Activated naive CD4-positive, alpha-beta T cell treated with anti-CD3 and anti-CD28 coated beads, Interleukin-2, amount 10 ng/mL, durations not matched to agents 7 days and 5 days (primary cell): ENCODE data around the gene FYB2.

ENCODE experiments used
- CTCF ChIA-PET: fragments of 350-600 bp; sonication (Branson Sonifier 250); formaldehyde crosslinking; loops from one replicate; lab custom pipeline; 2021; ENCODE audit warnings: antibody characterized with exemption; lab: Charles Lee
- DNase-seq: peaks from one replicate; pipeline ENCODE4 v3.0.0-alpha.2; 2020
- H3K27ac Mint-ChIP-seq: one replicate; pipeline ENCODE4 v1.8.0; 2021; ENCODE audit warnings: mild to moderate bottlenecking, moderate library complexity, mixed read lengths
- H3K27me3 Mint-ChIP-seq: one replicate; pipeline ENCODE4 v1.8.0; 2021; ENCODE audit warnings: mild to moderate bottlenecking, mixed read lengths
- H3K36me3 Mint-ChIP-seq: one replicate; pipeline ENCODE4 v1.8.0; 2021; ENCODE audit warnings: mixed read lengths
- H3K4me1 Mint-ChIP-seq: one replicate; pipeline ENCODE4 v1.8.0; 2021; ENCODE audit warnings: mixed read lengths
- H3K4me3 Mint-ChIP-seq: one replicate; pipeline ENCODE4 v1.8.0; 2021; ENCODE audit warnings: mild to moderate bottlenecking, moderate library complexity, mixed read lengths
- H3K9me3 Mint-ChIP-seq: one replicate; pipeline ENCODE4 v1.8.0; 2021; ENCODE audit warnings: mixed read lengths

FYB2 gene

DNA sequence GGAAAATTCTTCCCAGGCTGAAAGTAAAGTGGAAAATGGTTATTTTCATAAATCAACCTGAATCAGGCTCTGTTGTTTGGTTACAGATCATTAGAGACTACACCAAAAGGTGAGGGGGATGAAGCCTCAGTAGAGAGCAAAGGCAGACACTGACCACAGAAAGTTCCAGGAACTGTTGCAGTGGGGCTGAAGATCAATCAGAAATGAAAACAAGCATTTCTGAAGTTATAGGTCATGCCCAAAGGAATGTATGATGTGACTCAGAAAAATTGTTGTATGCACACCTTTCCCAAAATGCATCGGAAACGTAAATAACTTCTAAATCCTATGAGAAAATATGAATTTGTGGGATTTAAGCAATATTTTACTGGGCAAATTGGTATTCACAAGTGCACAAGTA lies 63.3 kb downstream of the FYB2 start:
- CTCF ChIA-PET, result no interaction called here
- no peaks in the 10 kb centered on the region for H3K9me3 Mint-ChIP-seq
- peaks cover 5% of the 10 kb centered on the region for H3K27me3 Mint-ChIP-seq
- no peak overlapping the region for H3K27ac Mint-ChIP-seq
- no peak overlapping the region for H3K4me3 Mint-ChIP-seq
- H3K36me3 Mint-ChIP-seq, result no peaks in the 10 kb centered on the region
- H3K4me1 Mint-ChIP-seq, result no peaks in the 10 kb centered on the region
- DNase-seq, result no peak

DNA sequence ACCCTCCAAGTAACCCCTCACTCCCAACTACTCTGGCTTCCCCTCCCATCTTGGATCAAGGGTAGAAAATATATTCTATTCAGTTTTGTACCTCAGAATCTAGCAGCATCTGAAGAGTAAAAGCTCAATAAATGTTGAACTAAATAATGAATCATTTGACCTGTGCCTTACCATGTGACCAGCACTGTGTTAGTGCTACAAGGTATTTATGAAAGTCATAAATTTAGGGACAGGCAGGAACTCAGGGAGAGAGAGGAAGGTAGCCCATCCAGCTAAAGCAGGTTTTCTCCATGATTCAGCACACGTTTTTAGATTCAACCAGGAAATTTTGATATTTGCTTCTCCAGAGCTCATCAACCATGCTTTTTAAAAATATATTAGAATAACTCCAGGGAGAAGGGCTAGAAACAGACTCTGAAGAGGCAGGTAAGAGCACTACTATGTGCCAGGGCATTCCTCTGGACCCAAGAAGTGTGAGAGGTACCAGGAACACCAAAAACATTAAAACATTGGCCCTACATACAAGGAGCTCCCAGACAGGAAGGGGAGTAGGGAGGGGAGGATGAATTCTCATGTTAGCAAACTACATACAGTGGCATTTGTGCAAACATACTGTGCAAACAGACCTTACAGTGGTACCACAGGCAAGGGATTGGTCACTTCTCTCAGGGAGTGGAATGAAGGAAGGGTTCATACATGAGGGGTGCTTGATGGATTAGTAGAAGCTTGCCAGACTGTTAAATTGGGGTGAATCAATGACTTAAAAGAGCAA lies 64.3 kb downstream of the FYB2 start:
- H3K4me1 Mint-ChIP-seq, result no peaks in the 10 kb centered on the region
- no peaks in the 10 kb centered on the region for H3K9me3 Mint-ChIP-seq
- CTCF ChIA-PET, result no interaction called here
- H3K27ac Mint-ChIP-seq, result no peak overlapping the region
- peaks cover 5% of the 10 kb centered on the region for H3K27me3 Mint-ChIP-seq
- H3K4me3 Mint-ChIP-seq, result no peak overlapping the region
- no peak for DNase-seq
- no peaks in the 10 kb centered on the region for H3K36me3 Mint-ChIP-seq

DNA sequence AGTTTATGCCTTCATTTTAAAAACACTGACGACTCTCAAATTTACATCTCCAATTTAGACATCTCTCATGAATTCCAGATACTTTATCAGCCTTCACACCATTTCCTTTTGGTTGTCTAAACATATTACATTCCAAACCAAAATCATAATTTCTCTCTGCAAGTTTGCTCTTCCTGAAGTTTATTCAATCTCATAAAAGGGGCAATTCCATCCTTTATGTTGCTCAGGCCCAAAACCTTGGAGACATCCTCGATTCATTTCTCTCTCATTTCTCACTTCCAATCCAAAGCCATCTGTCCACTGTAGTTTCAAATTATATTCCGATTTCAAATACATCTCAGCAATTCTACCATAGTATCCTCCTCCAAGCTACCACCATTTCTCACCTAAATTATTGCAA lies 74.0 kb downstream of the FYB2 start:
- H3K36me3 Mint-ChIP-seq, result no peaks in the 10 kb centered on the region
- H3K27ac Mint-ChIP-seq, result no peak overlapping the region
- H3K4me3 Mint-ChIP-seq, result no peak overlapping the region
- H3K4me1 Mint-ChIP-seq, result no peaks in the 10 kb centered on the region
- H3K9me3 Mint-ChIP-seq, result no peaks in the 10 kb centered on the region
- DNase-seq, result no peak
- CTCF ChIA-PET, result no interaction called here
- H3K27me3 Mint-ChIP-seq, result no peaks in the 10 kb centered on the region

DNA sequence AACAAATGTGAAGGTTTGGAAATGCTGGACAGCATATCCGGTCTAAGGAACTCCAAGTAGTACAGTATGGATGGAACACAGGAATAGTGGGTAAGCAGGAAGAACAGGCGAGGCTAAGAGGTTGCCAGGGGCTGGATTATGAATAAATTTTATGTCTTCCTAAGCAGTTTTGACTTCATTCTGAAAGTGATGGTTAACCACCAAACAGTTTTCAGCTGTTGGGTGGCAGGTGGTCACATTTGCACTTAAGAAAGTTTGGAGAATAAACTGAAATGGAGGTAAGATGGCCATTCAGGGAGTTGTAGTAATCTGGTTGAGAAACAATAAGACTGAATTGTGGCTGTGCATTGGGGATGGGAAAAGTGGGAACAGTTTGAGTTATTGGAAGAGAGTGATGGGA lies 90.2 kb downstream of the FYB2 start:
- Mint-ChIP-seq H3K27ac (no peak overlapping the region), H3K9me3 (no peaks in the 10 kb centered on the region), H3K27me3 (no peaks in the 10 kb centered on the region)

DNA sequence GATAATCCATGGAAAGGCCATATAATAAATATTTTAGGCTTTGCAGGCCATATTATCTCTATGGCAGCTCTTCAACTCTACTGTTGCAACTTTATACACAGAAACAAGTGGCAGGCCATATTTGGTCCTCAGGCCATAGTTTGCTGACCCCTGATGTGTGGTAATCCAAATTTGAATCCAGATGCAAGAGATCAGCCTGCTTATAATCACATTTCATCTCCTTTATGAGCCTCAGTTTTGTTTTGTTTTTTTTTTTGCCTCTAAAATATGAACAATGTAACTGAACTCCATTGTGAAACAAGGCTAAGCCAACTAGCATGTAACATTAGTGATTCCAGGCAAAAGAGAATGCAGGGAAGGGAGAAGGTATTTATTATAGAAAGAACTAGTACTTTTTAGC lies 92.5 kb downstream of the FYB2 start:
- H3K4me1 Mint-ChIP-seq, result no peaks in the 10 kb centered on the region
- H3K27me3 Mint-ChIP-seq, result no peaks in the 10 kb centered on the region
- CTCF ChIA-PET, result no interaction called here
- no peak overlapping the region for H3K4me3 Mint-ChIP-seq
- no peak for DNase-seq
- no peak overlapping the region for H3K27ac Mint-ChIP-seq
- no peaks in the 10 kb centered on the region for H3K36me3 Mint-ChIP-seq
- no peaks in the 10 kb centered on the region for H3K9me3 Mint-ChIP-seq

More for the DNA sequence above, 90.2 kb downstream of the FYB2 start:
- Mint-ChIP-seq H3K4me3 (no peak overlapping the region), H3K4me1 (no peaks in the 10 kb centered on the region), H3K36me3 (no peaks in the 10 kb centered on the region)
- no peak for DNase-seq
- CTCF ChIA-PET, result no interaction called here

DNA sequence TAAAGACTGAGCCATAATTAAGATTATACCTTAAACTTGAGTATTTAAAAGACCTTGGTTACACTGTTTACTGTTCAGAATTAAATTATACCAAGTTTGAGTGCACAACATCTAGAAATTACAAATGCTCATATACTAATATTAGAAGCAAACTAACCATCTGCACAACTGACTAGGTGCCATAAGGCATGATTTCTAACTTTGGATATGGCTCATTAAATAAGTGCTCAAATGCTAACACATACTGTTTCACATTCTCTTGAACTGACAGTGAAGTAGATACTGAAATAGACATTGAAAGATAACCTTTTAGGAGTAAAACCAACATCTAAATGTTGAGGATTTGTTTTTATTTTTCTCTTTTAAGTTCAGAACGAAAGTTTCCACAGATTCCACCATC lies 100.0 kb downstream of the FYB2 start:
- no peak overlapping the region for H3K27ac Mint-ChIP-seq
- no peaks in the 10 kb centered on the region for H3K4me1 Mint-ChIP-seq
- DNase-seq, result no peak
- H3K4me3 Mint-ChIP-seq, result no peak overlapping the region
- no peaks in the 10 kb centered on the region for H3K27me3 Mint-ChIP-seq
- CTCF ChIA-PET, result no interaction called here
- no peaks in the 10 kb centered on the region for H3K36me3 Mint-ChIP-seq
- no peaks in the 10 kb centered on the region for H3K9me3 Mint-ChIP-seq

DNA sequence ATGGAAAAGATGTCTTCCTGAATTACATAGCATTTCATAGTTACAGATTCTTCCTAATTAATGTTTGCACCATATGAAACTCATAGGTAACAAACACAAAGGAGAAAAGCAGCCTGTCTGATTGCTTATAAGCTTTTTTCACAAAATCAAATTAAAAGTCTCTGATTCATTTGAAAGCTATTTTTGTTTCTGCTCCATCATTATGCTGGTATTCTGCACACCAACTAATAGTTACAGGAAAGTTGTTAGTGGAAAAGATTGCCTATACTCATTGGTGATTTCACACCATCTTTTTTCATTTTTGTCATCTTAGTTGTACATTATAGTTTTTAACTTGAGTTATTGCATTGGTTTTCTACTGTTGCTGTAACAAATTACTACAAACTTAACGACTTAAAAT lies 104.0 kb downstream of the FYB2 start:
- no peaks in the 10 kb centered on the region for H3K9me3 Mint-ChIP-seq
- no peak overlapping the region for H3K4me3 Mint-ChIP-seq
- CTCF ChIA-PET, result no interaction called here
- H3K4me1 Mint-ChIP-seq, result no peaks in the 10 kb centered on the region
- DNase-seq, result no peak
- no peaks in the 10 kb centered on the region for H3K36me3 Mint-ChIP-seq
- no peak overlapping the region for H3K27ac Mint-ChIP-seq
- H3K27me3 Mint-ChIP-seq, result no peaks in the 10 kb centered on the region

DNA sequence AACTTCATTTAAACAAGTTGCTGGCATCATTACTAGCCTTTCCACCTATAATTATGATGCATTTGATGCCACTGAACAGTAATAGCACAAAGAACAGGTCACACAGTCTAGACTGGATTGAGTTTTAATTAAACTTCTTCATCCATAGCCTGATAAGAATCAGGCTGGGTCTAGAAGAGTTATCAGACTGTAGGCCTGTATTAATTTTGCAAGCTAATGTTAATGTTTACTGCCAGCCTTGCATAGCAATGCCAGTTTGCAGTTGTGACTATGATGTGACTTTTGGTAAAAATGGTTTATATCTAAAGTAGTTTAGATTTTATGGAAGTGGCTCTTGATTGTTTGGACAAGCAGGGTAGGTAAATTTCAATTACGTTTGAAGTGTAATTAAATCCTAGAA lies 106.1 kb downstream of the FYB2 start:
- H3K27ac Mint-ChIP-seq, result no peak overlapping the region
- H3K27me3 Mint-ChIP-seq, result no peaks in the 10 kb centered on the region
- CTCF ChIA-PET, result no interaction called here

DNA sequence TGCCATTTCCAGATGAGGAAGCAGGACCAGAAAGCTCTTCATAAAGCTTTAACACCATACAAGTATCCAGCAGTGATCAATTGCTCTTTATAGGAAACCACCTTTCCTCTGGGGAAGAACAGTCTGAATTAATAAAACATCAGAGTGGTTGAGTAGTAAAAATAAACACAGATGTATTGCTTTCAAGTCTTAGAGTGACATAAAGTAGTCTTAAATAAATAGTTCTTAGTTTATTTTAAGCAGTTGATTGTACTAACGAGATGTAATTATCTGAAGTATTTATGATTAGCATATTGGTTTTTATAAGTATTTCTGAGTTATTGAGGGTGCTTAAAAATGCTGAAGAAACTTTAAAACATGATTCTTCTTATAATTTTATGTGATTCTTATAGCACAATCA lies 107.1 kb downstream of the FYB2 start:
- no peak for DNase-seq
- Mint-ChIP-seq H3K4me3 (no peak overlapping the region), H3K9me3 (no peaks in the 10 kb centered on the region), H3K27me3 (no peaks in the 10 kb centered on the region), H3K36me3 (no peaks in the 10 kb centered on the region), H3K4me1 (no peaks in the 10 kb centered on the region), H3K27ac (no peak overlapping the region)
- CTCF ChIA-PET, result no interaction called here

More for the DNA sequence above, 106.1 kb downstream of the FYB2 start:
- Mint-ChIP-seq H3K4me1 (no peaks in the 10 kb centered on the region), H3K9me3 (no peaks in the 10 kb centered on the region), H3K4me3 (no peak overlapping the region), H3K36me3 (no peaks in the 10 kb centered on the region)
- DNase-seq, result no peak

DNA sequence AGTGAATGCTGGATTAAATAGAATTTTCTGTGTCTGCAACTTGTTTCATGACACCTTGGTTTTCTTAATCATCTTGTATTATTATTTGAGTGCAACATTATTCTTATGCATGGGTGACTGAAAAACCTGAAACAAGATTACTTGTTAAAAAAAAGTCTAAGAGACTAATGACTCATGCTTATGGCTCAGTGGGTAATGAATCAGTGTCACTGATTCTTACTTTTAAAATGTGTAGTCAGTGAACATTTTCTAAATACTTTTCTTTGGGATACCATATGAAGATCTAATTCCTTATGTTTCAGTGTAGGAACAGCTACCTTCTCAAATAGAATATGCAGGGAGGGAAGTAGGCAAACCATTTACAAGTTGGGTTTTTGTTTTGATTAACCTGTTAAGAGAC lies 108.6 kb downstream of the FYB2 start:
- CTCF ChIA-PET, result no interaction called here
- no peaks in the 10 kb centered on the region for H3K4me1 Mint-ChIP-seq
- H3K36me3 Mint-ChIP-seq, result no peaks in the 10 kb centered on the region
- H3K9me3 Mint-ChIP-seq, result no peaks in the 10 kb centered on the region
- no peaks in the 10 kb centered on the region for H3K27me3 Mint-ChIP-seq
- no peak overlapping the region for H3K27ac Mint-ChIP-seq
- DNase-seq, result no peak
- H3K4me3 Mint-ChIP-seq, result no peak overlapping the region

DNA sequence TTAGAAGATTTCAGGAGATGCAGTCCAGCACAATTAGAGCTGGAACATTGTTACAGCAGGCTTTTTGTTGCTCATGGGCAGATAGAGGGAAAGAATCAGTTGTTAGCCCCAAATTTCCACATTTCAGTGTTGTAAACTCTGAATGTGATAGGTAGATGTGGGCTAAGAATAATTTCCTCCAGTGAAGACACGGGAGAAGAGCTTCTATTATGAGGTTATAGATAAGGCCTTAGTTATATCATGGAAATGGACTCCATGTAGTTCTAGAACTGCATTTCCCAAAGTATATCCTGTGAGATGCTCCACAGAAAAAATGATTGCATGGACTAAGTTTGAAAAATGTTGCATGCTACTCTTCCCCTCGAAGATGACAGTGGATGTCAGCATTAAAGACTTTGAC lies 109.2 kb downstream of the FYB2 start:
- no peak for DNase-seq
- Mint-ChIP-seq H3K36me3 (no peaks in the 10 kb centered on the region), H3K27me3 (no peaks in the 10 kb centered on the region), H3K27ac (no peak overlapping the region), H3K4me3 (no peak overlapping the region), H3K9me3 (no peaks in the 10 kb centered on the region), H3K4me1 (no peaks in the 10 kb centered on the region)
- CTCF ChIA-PET, result interaction anchor here (0.7 to 2.0 kb wide), 3 partner anchors 8 to 1425 kb away, joined by 3 to 6 read pairs (median 3); no protein-coding TSS in a partner anchor

DNA sequence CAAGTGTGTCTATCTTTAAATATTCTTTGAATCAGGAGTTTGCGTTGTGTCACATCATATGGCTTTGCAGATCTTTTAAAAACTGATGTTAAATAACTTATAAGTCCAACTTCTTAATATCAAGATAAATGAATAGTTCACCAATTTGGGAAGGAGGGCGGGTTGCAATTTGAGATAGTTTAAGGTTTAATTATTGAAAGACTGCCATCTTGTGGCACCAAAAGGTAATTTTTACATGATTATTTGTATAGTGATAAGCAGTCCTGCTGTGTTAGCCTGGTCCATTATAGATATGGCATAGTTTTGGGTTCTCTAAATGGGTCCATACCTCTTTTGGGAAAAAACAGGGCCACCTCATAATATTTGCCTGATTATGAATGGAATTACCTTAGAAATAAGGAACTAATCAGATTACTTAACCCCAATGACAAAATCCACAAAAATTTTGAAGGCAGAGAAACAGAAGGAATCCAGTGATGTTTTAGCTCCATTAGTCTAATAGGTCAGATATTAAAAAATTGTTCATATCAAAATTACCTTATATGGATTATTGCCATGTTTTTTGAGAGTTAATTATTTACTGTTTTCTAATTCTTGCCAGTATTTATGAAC lies 109.8 kb downstream of the FYB2 start:
- CTCF ChIA-PET, result interaction anchor here (0.7 to 2.0 kb wide), 3 partner anchors 9 to 1425 kb away, joined by 3 to 6 read pairs (median 3); no protein-coding TSS in a partner anchor
- no peak overlapping the region for H3K4me3 Mint-ChIP-seq
- H3K36me3 Mint-ChIP-seq, result no peaks in the 10 kb centered on the region
- no peaks in the 10 kb centered on the region for H3K4me1 Mint-ChIP-seq
- H3K27ac Mint-ChIP-seq, result no peak overlapping the region
- H3K27me3 Mint-ChIP-seq, result no peaks in the 10 kb centered on the region
- no peaks in the 10 kb centered on the region for H3K9me3 Mint-ChIP-seq
- no peak for DNase-seq

DNA sequence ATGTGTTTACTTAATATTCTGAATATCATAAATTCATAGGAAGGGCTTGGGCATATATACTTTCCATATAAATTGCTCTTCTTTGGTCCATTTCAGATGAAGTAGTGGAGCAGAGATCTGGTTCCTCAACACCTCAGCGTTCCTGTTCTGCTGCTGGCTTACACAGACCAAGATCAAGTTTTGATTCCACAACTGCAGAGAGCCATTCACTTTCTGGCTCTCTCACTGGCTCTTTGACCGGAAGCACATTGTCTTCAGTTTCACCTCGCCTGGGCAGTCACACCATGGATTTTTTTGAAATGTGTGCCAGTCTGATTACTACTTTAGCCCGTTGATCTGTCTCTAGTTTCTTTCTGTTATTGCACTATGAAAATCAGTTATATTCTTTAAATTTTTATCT lies 111.8 kb downstream of the FYB2 start:
- no peaks in the 10 kb centered on the region for H3K27me3 Mint-ChIP-seq
- no peaks in the 10 kb centered on the region for H3K9me3 Mint-ChIP-seq
- H3K4me3 Mint-ChIP-seq, result no peak overlapping the region
- CTCF ChIA-PET, result no interaction called here
- no peak overlapping the region for H3K27ac Mint-ChIP-seq
- H3K4me1 Mint-ChIP-seq, result no peaks in the 10 kb centered on the region
- DNase-seq, result no peak
- H3K36me3 Mint-ChIP-seq, result no peaks in the 10 kb centered on the region

DNA sequence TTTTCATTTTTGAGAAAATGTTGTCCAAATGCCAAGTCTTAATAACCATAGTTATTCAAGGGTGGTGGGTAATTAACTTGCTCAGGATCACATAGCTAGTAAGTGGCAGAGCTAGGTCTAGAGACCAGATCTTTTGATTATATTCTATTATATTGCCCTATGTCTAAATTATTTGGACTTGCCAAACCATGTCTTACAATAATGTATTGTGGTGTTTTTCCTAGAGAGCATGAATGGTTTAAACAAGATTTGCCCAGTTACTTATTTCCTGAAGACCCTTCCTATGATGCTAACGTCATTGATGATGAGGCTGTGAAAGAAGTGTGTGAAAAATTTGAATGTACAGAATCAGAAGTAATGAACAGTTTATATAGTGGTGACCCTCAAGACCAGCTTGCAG lies 115.5 kb downstream of the FYB2 start:
- CTCF ChIA-PET, result no interaction called here
- Mint-ChIP-seq H3K4me1 (no peaks in the 10 kb centered on the region), H3K4me3 (no peak overlapping the region), H3K9me3 (no peaks in the 10 kb centered on the region), H3K27ac (no peak overlapping the region), H3K27me3 (no peaks in the 10 kb centered on the region), H3K36me3 (no peaks in the 10 kb centered on the region)
- no peak for DNase-seq

DNA sequence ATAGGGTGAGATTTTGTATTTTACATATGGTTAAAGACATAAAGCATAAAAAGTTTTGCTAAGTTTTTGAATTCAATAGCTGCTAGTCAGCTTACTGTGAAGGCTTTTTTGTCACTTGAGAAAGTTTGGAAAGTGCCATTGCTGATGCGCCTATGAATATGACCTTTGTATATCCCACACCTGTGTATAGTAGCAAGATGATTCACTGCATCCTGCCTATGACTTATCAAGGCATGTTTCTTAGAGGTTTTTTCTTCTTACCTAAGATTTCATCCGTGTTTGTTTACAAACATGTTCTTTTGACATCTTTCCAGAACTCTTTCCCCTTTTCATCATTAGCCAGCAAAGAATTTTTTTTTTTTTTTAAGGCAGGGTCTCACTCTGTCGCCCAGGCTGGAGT lies 122.5 kb downstream of the FYB2 start:
- H3K4me3 Mint-ChIP-seq, result no peak overlapping the region
- CTCF ChIA-PET, result no interaction called here
- H3K27me3 Mint-ChIP-seq, result no peaks in the 10 kb centered on the region
- H3K9me3 Mint-ChIP-seq, result no peaks in the 10 kb centered on the region
- no peak for DNase-seq
- no peaks in the 10 kb centered on the region for H3K36me3 Mint-ChIP-seq
- H3K4me1 Mint-ChIP-seq, result no peaks in the 10 kb centered on the region
- H3K27ac Mint-ChIP-seq, result no peak overlapping the region
